GM12878 (cell line): Measurements from ENCODE around the gene C17orf50. TPM values are rescaled to one million over a fixed set of nuclear protein-coding genes. Genes with fewer than 3 reads are reported as not detected.

Experiments
- ATAC-seq: fragments of 200-7000 bp; cut with Tn5 transposase; 3 replicates; pipeline ENCODE4 v1.9.1; 2020; ENCODE audit warnings: mild to moderate bottlenecking, moderate library complexity
- BruUV-seq: library from RNA; stranded (reverse); fragments of 400-500 nt; replicated peaks from 2 replicates; lab custom pipeline; 2021; lab: Mats Ljungman, UMichigan
- CTCF ChIA-PET: fragments of 300-600 bp; sonication (Branson Sonifier 250); formaldehyde crosslinking; extraction: SDS; loops from one replicate; lab custom pipeline; 2021; ENCODE audit warnings: inconsistent platforms; lab: Yijun Ruan, JAX
- POLR2A ChIA-PET: fragments of 350-600 bp; formaldehyde crosslinking; extraction: SDS; loops from one replicate; lab custom pipeline; 2021; ENCODE audit warnings: inconsistent platforms; lab: Charles Lee
- RAD21 ChIA-PET: fragments of 300-600 bp; sonication (Branson Sonifier 250); formaldehyde crosslinking; loops from one replicate; lab custom pipeline; 2023; ENCODE audit warnings: antibody characterized with exemption; ENCODE audit not compliant: unreplicated experiment; lab: Charles Lee
- SMC1A ChIA-PET: fragments of 300-600 bp; sonication (Branson Sonifier 250); formaldehyde crosslinking; loops from one replicate; lab custom pipeline; 2023; ENCODE audit not compliant: unreplicated experiment, uncharacterized antibody; lab: Charles Lee
- DNase-seq: peaks from one replicate; pipeline ENCODE4 v3.0.0-alpha.2; 2011; ENCODE audit warnings: low read depth, low spot score
- FAIRE-seq: peaks from 3 replicates; lab custom pipeline; 2011; peaks lifted over from hg19 to GRCh38; lab: Jason Lieb, UNC
- H2AFZ ChIP-seq: 2 replicates; pipeline ENCODE4 v1.6.0; 2011; ENCODE audit warnings: low read depth, low read length, control low read depth; ENCODE audit not compliant: control insufficient read depth
- H3K27ac ChIP-seq: 2 replicates; pipeline ENCODE4 v1.5.1; 2011; ENCODE audit warnings: control low read depth; ENCODE audit not compliant: control insufficient read depth, insufficient read depth
- H3K27me3 ChIP-seq, 2 experiments: replicated peaks in 1 of 2; 2 replicates each; pipeline versions ENCODE4 v1.6.0 to v1.6.1; 2011; ENCODE audit warnings: low read length in 1 of 2; ENCODE audit not compliant: control insufficient read depth in 2 of 2, insufficient read depth in 2 of 2
- H3K36me3 ChIP-seq, 2 experiments: 2 replicates each; pipeline ENCODE4 v1.5.1; 2011; ENCODE audit warnings: low read length in 1 of 2; ENCODE audit not compliant: control insufficient read depth in 2 of 2, insufficient read depth in 2 of 2
- H3K4me1 ChIP-seq: 2 replicates; pipeline ENCODE4 v1.6.1; 2011; ENCODE audit warnings: mild to moderate bottlenecking, low read length, moderate library complexity, mixed read lengths; ENCODE audit not compliant: control insufficient read depth, insufficient read depth
- H3K4me2 ChIP-seq: 2 replicates; pipeline ENCODE4 v1.6.0; 2011; ENCODE audit warnings: control low read depth; ENCODE audit not compliant: control insufficient read depth, insufficient read depth
- H3K4me3 ChIP-seq: fragments of 200-600 bp; sonication (generic); 2 replicates; pipeline ENCODE4 v1.5.1; 2016
- H3K79me2 ChIP-seq: 2 replicates; pipeline ENCODE4 v1.6.0; 2011; ENCODE audit warnings: low read length; ENCODE audit not compliant: control insufficient read depth, insufficient read depth
- H3K9ac ChIP-seq: 2 replicates; pipeline ENCODE4 v1.8.0; 2011; ENCODE audit warnings: low read length, control low read depth, mixed read lengths; ENCODE audit not compliant: control insufficient read depth, insufficient read depth
- H3K9me3 ChIP-seq: replicated peaks from 3 replicates; pipeline ENCODE4 v1.5.1; 2011; ENCODE audit warnings: mild to moderate bottlenecking, low read length; ENCODE audit not compliant: control insufficient read depth, insufficient read depth
- H4K20me1 ChIP-seq: 2 replicates; pipeline ENCODE4 v1.6.0; 2011; ENCODE audit not compliant: control insufficient read depth, insufficient read depth
- CTCF ChIP-seq, 3 experiments: IDR thresholded peaks in 2 of 3; conservative IDR thresholded peaks in 1 of 3; 2 replicates each; pipeline ENCODE4 v1.5.1; 2011; ENCODE audit warnings: low read depth in 3 of 3, low read length in 3 of 3, mild to moderate bottlenecking in 3 of 3, control low read depth in 2 of 3, moderate library complexity in 2 of 3, inconsistent platforms in 1 of 3, mixed read lengths in 1 of 3; ENCODE audit not compliant: control insufficient read depth in 2 of 3, insufficient read depth in 1 of 3; ENCODE audit errors: extremely low read depth in 1 of 3
- EED ChIP-seq: sonication (generic); IDR thresholded peaks from 2 replicates; pipeline ENCODE4 v1.6.1; 2016; ENCODE audit warnings: antibody characterized with exemption, low read depth
- EGR1 ChIP-seq, 2 experiments: IDR thresholded peaks; 1 replicate in 1 of 2; 2 replicates in 1 of 2; pipeline ENCODE4 v1.6.1; 2011 to 2012; ENCODE audit warnings: low read depth in 2 of 2, low read length in 2 of 2, borderline replicate concordance in 1 of 2, mild to moderate bottlenecking in 1 of 2, moderate library complexity in 1 of 2
- FOXM1 ChIP-seq: IDR thresholded peaks from 2 replicates; pipeline ENCODE4 v1.6.1; 2012; ENCODE audit warnings: low read depth, mild to moderate bottlenecking, inconsistent platforms, low read length, moderate library complexity
- SIN3A ChIP-seq: IDR thresholded peaks from 2 replicates; pipeline ENCODE4 v1.6.1; 2012; ENCODE audit warnings: low read depth, low read length, improper control_type of control experiment
- TBL1XR1 ChIP-seq: IDR thresholded peaks from 2 replicates; pipeline ENCODE4 v1.6.1; 2012; ENCODE audit warnings: low read depth, low read length, improper control_type of control experiment
- WGBS: methylation state at CpG from one replicate; pipeline ENCODE4 v1.1.6; 2016; ENCODE audit warnings: low lambda C conversion rate; ENCODE audit not compliant: insufficient replicate concordance, insufficient coverage; ENCODE audit errors: missing lambda C conversion rate; 5-methylcytosine and 5-hydroxymethylcytosine counted together
- in situ Hi-C: fragments of 300-500 bp; cut with MboI; formaldehyde crosslinking; loops from 9 replicates; pipeline ENCODE4 v1.14.3; 2018; ENCODE audit warnings: mixed read lengths
- intact Hi-C: fragments of 100-400 bp; cut with micrococcal nuclease; formaldehyde crosslinking; loops from one replicate; pipeline ENCODE4 v1.14.2; 2022; ENCODE audit not compliant: unreplicated experiment
- polyA plus RNA-seq, 11 experiments: library from polyadenylated mRNA; depleted of rRNA in 4 of 11; unstranded in 6 of 11; stranded (reverse) in 5 of 11; fragments of >200 nt; fragmentation: Nextera tagmentation in 4 of 11; fragmentation: Illumina TruSeq in 1 of 11; extraction: Ambion mirVana in 4 of 11; extraction: Trizol in 1 of 11; gene quantifications; 1 replicate in 1 of 11; 2 replicates in 10 of 11; pipeline versions ENCODE4 v1.2.1 to v1.2.3, GENCODE V29; 2011 to 2016; ENCODE audit warnings: inconsistent platforms in 2 of 11, missing spikeins in 2 of 11, low read depth in 1 of 11
- total RNA-seq, 4 experiments: library from RNA; depleted of rRNA in 3 of 4; stranded (reverse); fragments of >200 nt in 3 of 4; fragmentation: Illumina TruSeq in 1 of 4; extraction: Trizol in 1 of 4; gene quantifications; 2 replicates each; pipeline versions ENCODE4 v1.2.1 to v1.2.3, GENCODE V29; 2013 to 2021
- TF ChIP-seq, protein P1 (sequence below): fragments of 450-650 bp; IDR thresholded peaks from 2 replicates; pipeline ENCODE4 v1.6.1; 2018; ENCODE audit warnings: borderline replicate concordance, mild to moderate bottlenecking; ENCODE audit not compliant: partially characterized antibody
- TF ChIP-seq, protein P2 (sequence below): fragments of 450-650 bp; IDR thresholded peaks from 2 replicates; pipeline ENCODE4 v1.6.1; 2017; ENCODE audit warnings: mild to moderate bottlenecking

The C17orf50 gene
- total and polyA plus RNA-seq, 10 of the 15 experiments (the other 5 are each of a cell fraction or from before 2014, with no cell fraction given): 0.16 TPM; not detected in 9

- Histone ChIP-seq H2AFZ (no peak within 1 kb of the TSS), H3K9me3 (no peaks in the 10 kb centered on the region), H4K20me1 (no peaks in the 10 kb centered on the region), H3K36me3 (peaks cover 0 to 3% of the 10 kb centered on the region in 2 experiments; a peak in 2 of 4 replicates), H3K9ac (no peak within 1 kb of the TSS; the same call in 1 of the 2 replicates), H3K27me3 (no peaks in the 10 kb centered on the region; a peak in 1 of 4 replicates), H3K4me2 (peak within 1 kb of the TSS; percentile 41; the same call in 1 of the 2 replicates), H3K79me2 (no peaks in the 10 kb centered on the region), H3K27ac (no peak within 1 kb of the TSS), H3K4me3 (peak within 1 kb of the TSS; percentile 11; the same call in 1 of the 2 replicates), H3K4me1 (no peaks in the 10 kb centered on the region)
- RAD21 ChIA-PET: no interaction called here
- POLR2A ChIA-PET: no interaction called here
- SMC1A ChIA-PET: no interaction called here
- CTCF ChIA-PET: interaction anchor here (0.6 to 2.2 kb wide), 3 partner anchors 13 to 199 kb away, joined by 3 to 11 read pairs (median 4); no protein-coding TSS in a partner anchor
- no TSS peak for BruUV-seq
- TF ChIP-seq FOXM1 (no peak), CTCF (IDR thresholded peaks at IDR 0.05 in 2 of 3, conservative IDR thresholded peaks at IDR 0.05 in 1 of 3; ENCODE audit: control insufficient read depth in 2 of 3, extremely low read depth in 1 of 3, insufficient read depth in 1 of 3, low read depth in 3 of 3, low read length in 3 of 3) (no peak), SIN3A (no peak), EGR1 (IDR thresholded peaks at IDR 0.05; ENCODE audit: borderline replicate concordance in 1 of 2, low read depth in 2 of 2, low read length in 2 of 2) (peak in 1 of 2 experiments; percentile 78; a peak in 2 of 3 replicates), TBL1XR1 (no peak), EED (no peak)
- TF ChIP-seq, protein P1, sequence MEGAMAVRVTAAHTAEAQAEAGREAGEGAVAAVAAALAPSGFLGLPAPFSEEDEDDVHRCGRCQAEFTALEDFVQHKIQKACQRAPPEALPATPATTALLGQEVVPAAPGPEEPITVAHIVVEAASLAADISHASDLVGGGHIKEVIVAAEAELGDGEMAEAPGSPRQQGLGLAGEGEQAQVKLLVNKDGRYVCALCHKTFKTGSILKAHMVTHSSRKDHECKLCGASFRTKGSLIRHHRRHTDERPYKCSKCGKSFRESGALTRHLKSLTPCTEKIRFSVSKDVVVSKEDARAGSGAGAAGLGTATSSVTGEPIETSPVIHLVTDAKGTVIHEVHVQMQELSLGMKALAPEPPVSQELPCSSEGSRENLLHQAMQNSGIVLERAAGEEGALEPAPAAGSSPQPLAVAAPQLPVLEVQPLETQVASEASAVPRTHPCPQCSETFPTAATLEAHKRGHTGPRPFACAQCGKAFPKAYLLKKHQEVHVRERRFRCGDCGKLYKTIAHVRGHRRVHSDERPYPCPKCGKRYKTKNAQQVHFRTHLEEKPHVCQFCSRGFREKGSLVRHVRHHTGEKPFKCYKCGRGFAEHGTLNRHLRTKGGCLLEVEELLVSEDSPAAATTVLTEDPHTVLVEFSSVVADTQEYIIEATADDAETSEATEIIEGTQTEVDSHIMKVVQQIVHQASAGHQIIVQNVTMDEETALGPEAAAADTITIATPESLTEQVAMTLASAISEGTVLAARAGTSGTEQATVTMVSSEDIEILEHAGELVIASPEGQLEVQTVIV: no peak
- TF ChIP-seq, protein P2, sequence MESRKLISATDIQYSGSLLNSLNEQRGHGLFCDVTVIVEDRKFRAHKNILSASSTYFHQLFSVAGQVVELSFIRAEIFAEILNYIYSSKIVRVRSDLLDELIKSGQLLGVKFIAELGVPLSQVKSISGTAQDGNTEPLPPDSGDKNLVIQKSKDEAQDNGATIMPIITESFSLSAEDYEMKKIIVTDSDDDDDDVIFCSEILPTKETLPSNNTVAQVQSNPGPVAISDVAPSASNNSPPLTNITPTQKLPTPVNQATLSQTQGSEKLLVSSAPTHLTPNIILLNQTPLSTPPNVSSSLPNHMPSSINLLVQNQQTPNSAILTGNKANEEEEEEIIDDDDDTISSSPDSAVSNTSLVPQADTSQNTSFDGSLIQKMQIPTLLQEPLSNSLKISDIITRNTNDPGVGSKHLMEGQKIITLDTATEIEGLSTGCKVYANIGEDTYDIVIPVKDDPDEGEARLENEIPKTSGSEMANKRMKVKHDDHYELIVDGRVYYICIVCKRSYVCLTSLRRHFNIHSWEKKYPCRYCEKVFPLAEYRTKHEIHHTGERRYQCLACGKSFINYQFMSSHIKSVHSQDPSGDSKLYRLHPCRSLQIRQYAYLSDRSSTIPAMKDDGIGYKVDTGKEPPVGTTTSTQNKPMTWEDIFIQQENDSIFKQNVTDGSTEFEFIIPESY: no peak
- in situ Hi-C loops: no loop called here
- DNase-seq: no peak
- intact Hi-C loops: no loop called here
- peak; percentile 78 for ATAC-seq
- no peak for FAIRE-seq
- 30% methylated on average over 10 of the region's 44 CpGs for WGBS
Measured at GRCh38 chr17:35731239-35731916, 29.3 kb upstream of the C17orf50 start, which contains the start of gene RASL10B. Gene RASL10B, plus strand, starts transcription at chr17:35731639. Its CDS starts 3,546 bp downstream, at chr17:35735185.
